ENCODE measurements around the gene GSTT4. TPM values are rescaled to one million over a fixed set of nuclear protein-coding genes. Genes with fewer than 3 reads are reported as not detected.

The GSTT4 gene
- total and polyA plus RNA-seq, 4 experiments from 2014 or later, result not detected

GRCh38 chr22:24033731-24034130 is 28.5 kb upstream of the GSTT4 start:
- peaks cover 22 to 31% of the 10 kb centered on the region in 2 donors for H3K36me3 Mint-ChIP-seq
- Histone ChIP-seq H3K4me1 (ENCODE audit: insufficient read depth, low read length) (peaks cover 9% of the 10 kb centered on the region), H3K9me3 (ENCODE audit: control insufficient read depth in 1 of 2, low read length in 2 of 2) (no peaks in the 10 kb centered on the region), H3K27ac (ENCODE audit: low read depth, low read length) (no peak overlapping the region), H3K27me3 (ENCODE audit: insufficient read depth, low read length) (no peaks in the 10 kb centered on the region), H3K36me3 (ENCODE audit: insufficient read depth, low read length) (peaks cover 22% of the 10 kb centered on the region), H3K4me3 (ENCODE audit: low read length in 2 of 2) (no peak overlapping the region)
- intact Hi-C loops (cut with micrococcal nuclease), result no loop called here
- H3K4me1 Mint-ChIP-seq, result peaks cover 15 to 43% (median 22%) of the 10 kb centered on the region in 4 donors
- H3K4me3 Mint-ChIP-seq, result no peak overlapping the region
- ChIA-PET POLR2A (ENCODE audit: partially characterized antibody) (no interaction called here), CTCF (ENCODE audit: partially characterized antibody) (no interaction called here)
- no peak for DNase-seq
- no peaks in the 10 kb centered on the region for H3K9me3 Mint-ChIP-seq
- peak overlapping the region in 3 of 7 donors; percentile 7 to 78 (median 47) for H3K27ac Mint-ChIP-seq
- H3K27me3 Mint-ChIP-seq, result no peaks in the 10 kb centered on the region

GRCh38 chr22:24030186-24030702 is 25.0 kb upstream of the GSTT4 start:
- H3K27me3 ChIP-seq (ENCODE audit: insufficient read depth, low read length), result no peaks in the 10 kb centered on the region
- H3K4me1 Mint-ChIP-seq, result peaks cover 14 to 34% (median 23%) of the 10 kb centered on the region in 4 donors
- no peak overlapping the region for H3K27ac ChIP-seq (ENCODE audit: low read depth, low read length)
- no peak overlapping the region for H3K4me3 ChIP-seq (ENCODE audit: low read length in 2 of 2)
- no peaks in the 10 kb centered on the region for H3K4me1 ChIP-seq (ENCODE audit: insufficient read depth, low read length)
- no peak for DNase-seq
- no peak overlapping the region for H3K4me3 Mint-ChIP-seq
- CTCF ChIA-PET (ENCODE audit: partially characterized antibody), result interaction anchor here (1.0 kb wide), 1 partner anchor 144 kb away, joined by 3 read pairs; no protein-coding TSS in a partner anchor
- H3K36me3 ChIP-seq (ENCODE audit: insufficient read depth, low read length), result peaks cover 6% of the 10 kb centered on the region
- H3K27me3 Mint-ChIP-seq, result no peaks in the 10 kb centered on the region
- no peaks in the 10 kb centered on the region for H3K9me3 Mint-ChIP-seq
- intact Hi-C loops (cut with micrococcal nuclease), result no loop called here
- POLR2A ChIA-PET (ENCODE audit: partially characterized antibody), result interaction anchor here (2.7 kb wide), 1 partner anchor 19 kb away, joined by 11 read pairs; the partner anchor contains the start of gene CABIN1
- peak overlapping the region in 1 of 7 donors; percentile 25 for H3K27ac Mint-ChIP-seq
- H3K9me3 ChIP-seq (ENCODE audit: control insufficient read depth in 1 of 2, low read length in 2 of 2), result no peaks in the 10 kb centered on the region
- peaks cover 15 to 17% of the 10 kb centered on the region in 2 donors for H3K36me3 Mint-ChIP-seq

- Mint-ChIP-seq H3K9me3 (peaks cover 0 to 3% (median 0%) of the 10 kb centered on the region in 8 donors), H3K27me3 (no peaks in the 10 kb centered on the region), H3K4me1 (peaks cover 15 to 31% (median 23%) of the 10 kb centered on the region in 4 donors), H3K27ac (no peak overlapping the region), H3K4me3 (no peak overlapping the region), H3K36me3 (peaks cover 19 to 20% of the 10 kb centered on the region in 2 donors)
- DNase-seq, result no peak
- Histone ChIP-seq H3K9me3 (ENCODE audit: control insufficient read depth in 1 of 2, low read length in 2 of 2) (no peaks in the 10 kb centered on the region), H3K27ac (ENCODE audit: low read depth, low read length) (no peak overlapping the region), H3K27me3 (ENCODE audit: insufficient read depth, low read length) (no peaks in the 10 kb centered on the region), H3K4me3 (ENCODE audit: low read length in 2 of 2) (no peak overlapping the region), H3K36me3 (ENCODE audit: insufficient read depth, low read length) (peaks cover 6% of the 10 kb centered on the region), H3K4me1 (ENCODE audit: insufficient read depth, low read length) (no peaks in the 10 kb centered on the region)
- ChIA-PET CTCF (ENCODE audit: partially characterized antibody) (no interaction called here), POLR2A (ENCODE audit: partially characterized antibody) (interaction anchor here (2.7 kb wide), 1 partner anchor 18 kb away, joined by 11 read pairs; the partner anchor contains the start of gene CABIN1)
- intact Hi-C loops (cut with micrococcal nuclease), result no loop called here
Observed at GRCh38 chr22:24029304-24029703, 24.1 kb upstream of the GSTT4 start.

GRCh38 chr22:24028533-24028932 is 23.3 kb upstream of the GSTT4 start:
- no peaks in the 10 kb centered on the region for H3K9me3 ChIP-seq (ENCODE audit: control insufficient read depth in 1 of 2, low read length in 2 of 2)
- no peak overlapping the region for H3K27ac ChIP-seq (ENCODE audit: low read depth, low read length)
- H3K27me3 Mint-ChIP-seq, result no peaks in the 10 kb centered on the region
- H3K27me3 ChIP-seq (ENCODE audit: insufficient read depth, low read length), result no peaks in the 10 kb centered on the region
- H3K4me3 ChIP-seq (ENCODE audit: low read length in 2 of 2), result no peak overlapping the region
- H3K4me1 ChIP-seq (ENCODE audit: insufficient read depth, low read length), result peaks cover 4% of the 10 kb centered on the region
- no peak overlapping the region for H3K27ac Mint-ChIP-seq
- ChIA-PET POLR2A (ENCODE audit: partially characterized antibody) (interaction anchor here (1.9 kb wide), 1 partner anchor 18 kb away, joined by 4 read pairs; the partner anchor contains the start of gene CABIN1), CTCF (ENCODE audit: partially characterized antibody) (no interaction called here)
- DNase-seq, result no peak
- peaks cover 19 to 32% (median 27%) of the 10 kb centered on the region in 4 donors for H3K4me1 Mint-ChIP-seq
- H3K9me3 Mint-ChIP-seq, result peaks cover 0 to 3% (median 0%) of the 10 kb centered on the region in 8 donors
- peaks cover 6% of the 10 kb centered on the region for H3K36me3 ChIP-seq (ENCODE audit: insufficient read depth, low read length)
- H3K4me3 Mint-ChIP-seq, result no peak overlapping the region
- intact Hi-C loops (cut with micrococcal nuclease), result no loop called here
- H3K36me3 Mint-ChIP-seq, result peaks cover 19 to 21% of the 10 kb centered on the region in 2 donors

- ChIA-PET CTCF (ENCODE audit: partially characterized antibody) (interaction anchor here (1.0 kb wide), 1 partner anchor 128 kb away, joined by 3 read pairs; no protein-coding TSS in a partner anchor), POLR2A (ENCODE audit: partially characterized antibody) (interaction anchor here (1.9 kb wide), 1 partner anchor 17 kb away, joined by 4 read pairs; the partner anchor contains the start of gene CABIN1)
- peaks cover 6% of the 10 kb centered on the region for H3K36me3 ChIP-seq (ENCODE audit: insufficient read depth, low read length)
- H3K9me3 ChIP-seq (ENCODE audit: control insufficient read depth in 1 of 2, low read length in 2 of 2), result no peaks in the 10 kb centered on the region
- Mint-ChIP-seq H3K27me3 (no peaks in the 10 kb centered on the region), H3K27ac (no peak overlapping the region), H3K36me3 (peaks cover 21 to 23% of the 10 kb centered on the region in 2 donors), H3K4me1 (peaks cover 21 to 37% (median 31%) of the 10 kb centered on the region in 4 donors), H3K4me3 (no peak overlapping the region), H3K9me3 (peaks cover 0 to 3% (median under 1%) of the 10 kb centered on the region in 8 donors)
- H3K27me3 ChIP-seq (ENCODE audit: insufficient read depth, low read length), result no peaks in the 10 kb centered on the region
- peaks cover 9% of the 10 kb centered on the region for H3K4me1 ChIP-seq (ENCODE audit: insufficient read depth, low read length)
- no peak overlapping the region for H3K4me3 ChIP-seq (ENCODE audit: low read length in 2 of 2)
- H3K27ac ChIP-seq (ENCODE audit: low read depth, low read length), result no peak overlapping the region
- DNase-seq, result no peak
- intact Hi-C loops (cut with micrococcal nuclease), result no loop called here
Observed at GRCh38 chr22:24027991-24028390, 22.7 kb upstream of the GSTT4 start.

- Mint-ChIP-seq H3K9me3 (peaks cover 0 to 3% (median under 1%) of the 10 kb centered on the region in 8 donors), H3K27me3 (no peaks in the 10 kb centered on the region), H3K4me1 (peaks cover 21 to 42% (median 32%) of the 10 kb centered on the region in 4 donors), H3K4me3 (peak overlapping the region in 1 of 8 donors; percentile 45), H3K36me3 (peaks cover 21 to 23% of the 10 kb centered on the region in 2 donors), H3K27ac (no peak overlapping the region)
- POLR2A ChIA-PET (ENCODE audit: partially characterized antibody), result interaction anchor here (1.9 kb wide), 1 partner anchor 17 kb away, joined by 4 read pairs; the partner anchor contains the start of gene CABIN1
- Histone ChIP-seq H3K4me1 (ENCODE audit: insufficient read depth, low read length) (peaks cover 9% of the 10 kb centered on the region), H3K27ac (ENCODE audit: low read depth, low read length) (no peak overlapping the region), H3K9me3 (ENCODE audit: control insufficient read depth in 1 of 2, low read length in 2 of 2) (no peaks in the 10 kb centered on the region), H3K27me3 (ENCODE audit: insufficient read depth, low read length) (no peaks in the 10 kb centered on the region), H3K4me3 (ENCODE audit: low read length in 2 of 2) (no peak overlapping the region), H3K36me3 (ENCODE audit: insufficient read depth, low read length) (peaks cover 6% of the 10 kb centered on the region)
- no peak for DNase-seq
- intact Hi-C loops (cut with micrococcal nuclease), result no loop called here
- CTCF ChIA-PET (ENCODE audit: partially characterized antibody), result interaction anchor here (1.0 kb wide), 1 partner anchor 128 kb away, joined by 3 read pairs; no protein-coding TSS in a partner anchor
Observed at GRCh38 chr22:24027389-24027975, 22.2 kb upstream of the GSTT4 start.

- H3K36me3 Mint-ChIP-seq, result peaks cover 21 to 23% of the 10 kb centered on the region in 2 donors
- no peak overlapping the region for H3K4me3 ChIP-seq (ENCODE audit: low read length in 2 of 2)
- H3K4me1 Mint-ChIP-seq, result peaks cover 21 to 42% (median 31%) of the 10 kb centered on the region in 4 donors
- peaks cover 9% of the 10 kb centered on the region for H3K4me1 ChIP-seq (ENCODE audit: insufficient read depth, low read length)
- DNase-seq, result no peak
- H3K27ac Mint-ChIP-seq, result no peak overlapping the region
- H3K36me3 ChIP-seq (ENCODE audit: insufficient read depth, low read length), result peaks cover 6% of the 10 kb centered on the region
- no peak overlapping the region for H3K4me3 Mint-ChIP-seq
- intact Hi-C loops (cut with micrococcal nuclease), result no loop called here
- ChIA-PET CTCF (ENCODE audit: partially characterized antibody) (no interaction called here), POLR2A (ENCODE audit: partially characterized antibody) (interaction anchor here (1.9 kb wide), 1 partner anchor 16 kb away, joined by 4 read pairs; the partner anchor contains the start of gene CABIN1)
- no peak overlapping the region for H3K27ac ChIP-seq (ENCODE audit: low read depth, low read length)
- H3K9me3 Mint-ChIP-seq, result peaks cover 0 to 3% (median under 1%) of the 10 kb centered on the region in 8 donors
- no peaks in the 10 kb centered on the region for H3K27me3 ChIP-seq (ENCODE audit: insufficient read depth, low read length)
- H3K9me3 ChIP-seq (ENCODE audit: control insufficient read depth in 1 of 2, low read length in 2 of 2), result no peaks in the 10 kb centered on the region
- H3K27me3 Mint-ChIP-seq, result no peaks in the 10 kb centered on the region
Observed at GRCh38 chr22:24026733-24027132, 21.5 kb upstream of the GSTT4 start.

All from CD4-positive, alpha-beta memory T cell (primary cell).